HG03521 (cell line): Measurements from ENCODE around the gene PRICKLE3.

Experiments
- ATAC-seq: cut with Tn5 transposase; IDR thresholded peaks from one replicate; pipeline ENCODE4 v1.9.1; 2021; ENCODE audit warnings: mild to moderate bottlenecking, moderate library complexity; ENCODE audit not compliant: unreplicated experiment

PRICKLE3 gene

GRCh38 chrX:49206543-49206942 lies 20.4 kb upstream of the PRICKLE3 start:
- ATAC-seq, result no peak

GRCh38 chrX:49205443-49205842 lies 19.3 kb upstream of the PRICKLE3 start:
- no peak for ATAC-seq

GRCh38 chrX:49204709-49205108 lies 18.5 kb upstream of the PRICKLE3 start:
- no peak for ATAC-seq

- ATAC-seq, result no peak
These were observed 17.8 kb upstream of the PRICKLE3 start for GRCh38 chrX:49204017-49204416.

- ATAC-seq, result no peak
These were observed 17.4 kb upstream of the PRICKLE3 start for GRCh38 chrX:49203536-49203935.

- ATAC-seq, result no peak
These were observed 15.8 kb upstream of the PRICKLE3 start for GRCh38 chrX:49202022-49202421.

- peak; percentile 98 for ATAC-seq
These were observed 14.0 kb upstream of the PRICKLE3 start, which contains the start of gene SYP for GRCh38 chrX:49199906-49200771. SYP (minus strand) TSS chrX:49200193; CDS start chrX:49200186, 7 bp downstream.

GRCh38 chrX:49199315-49199595 lies 13.1 kb upstream of the PRICKLE3 start:
- ATAC-seq, result no peak

- no peak for ATAC-seq
These were observed 12.6 kb upstream of the PRICKLE3 start for GRCh38 chrX:49198540-49199314.

- no peak for ATAC-seq
These were observed 11.4 kb upstream of the PRICKLE3 start for GRCh38 chrX:49197543-49198087.

- no peak for ATAC-seq
These were observed 7.4 kb upstream of the PRICKLE3 start for GRCh38 chrX:49193542-49193964.

GRCh38 chrX:49192722-49193328 lies 6.7 kb upstream of the PRICKLE3 start:
- ATAC-seq, result no peak

GRCh38 chrX:49191574-49192011 lies 5.4 kb upstream of the PRICKLE3 start:
- peak; percentile 7 for ATAC-seq

GRCh38 chrX:49190821-49191573 lies 4.8 kb upstream of the PRICKLE3 start:
- ATAC-seq, result peak; percentile 91

GRCh38 chrX:49189606-49190005 lies 3.4 kb upstream of the PRICKLE3 start:
- no peak for ATAC-seq

GRCh38 chrX:49188468-49189076 lies 2.4 kb upstream of the PRICKLE3 start:
- ATAC-seq, result no peak

- ATAC-seq, result no peak
These were observed 1.4 kb upstream of the PRICKLE3 start for GRCh38 chrX:49187526-49187925.

GRCh38 chrX:49187028-49187394 lies 838 bp upstream of the PRICKLE3 start:
- ATAC-seq, result no peak

- ATAC-seq, result no peak
These were observed 1.6 kb downstream of the PRICKLE3 start for GRCh38 chrX:49184294-49185281.
